IPS-20b (cell line): ENCODE results near the gene ZBED4.

Experiments
- H3K27ac ChIP-seq: one replicate; pipeline ENCODE4 v1.5.1; 2013; ENCODE audit warnings: low read length
- H3K27me3 ChIP-seq: 2 replicates; pipeline ENCODE4 v1.6.1; 2013; ENCODE audit warnings: mild to moderate bottlenecking, low read length, inconsistent platforms; ENCODE audit not compliant: insufficient read depth
- H3K36me3 ChIP-seq: 2 replicates; pipeline ENCODE4 v1.6.1; 2013; ENCODE audit warnings: low read depth, mild to moderate bottlenecking, inconsistent platforms, low read length, moderate library complexity; ENCODE audit not compliant: insufficient read depth
- H3K4me1 ChIP-seq: 2 replicates; pipeline ENCODE4 v1.6.1; 2013; ENCODE audit warnings: mild to moderate bottlenecking, control low read depth, inconsistent platforms, low read length, moderate library complexity; ENCODE audit not compliant: insufficient read depth
- H3K4me3 ChIP-seq: 2 replicates; pipeline ENCODE4 v1.5.1; 2013; ENCODE audit warnings: mild to moderate bottlenecking, low read length, inconsistent platforms
- H3K9ac ChIP-seq: 2 replicates; pipeline ENCODE4 v1.6.1; 2013; ENCODE audit warnings: low read depth, mild to moderate bottlenecking, inconsistent platforms, low read length, moderate library complexity
- H3K9me3 ChIP-seq: 2 replicates; pipeline ENCODE4 v1.6.1; 2013; ENCODE audit warnings: mild to moderate bottlenecking, low read depth, low read length, inconsistent platforms; ENCODE audit not compliant: insufficient read depth

The ZBED4 gene, protein sequence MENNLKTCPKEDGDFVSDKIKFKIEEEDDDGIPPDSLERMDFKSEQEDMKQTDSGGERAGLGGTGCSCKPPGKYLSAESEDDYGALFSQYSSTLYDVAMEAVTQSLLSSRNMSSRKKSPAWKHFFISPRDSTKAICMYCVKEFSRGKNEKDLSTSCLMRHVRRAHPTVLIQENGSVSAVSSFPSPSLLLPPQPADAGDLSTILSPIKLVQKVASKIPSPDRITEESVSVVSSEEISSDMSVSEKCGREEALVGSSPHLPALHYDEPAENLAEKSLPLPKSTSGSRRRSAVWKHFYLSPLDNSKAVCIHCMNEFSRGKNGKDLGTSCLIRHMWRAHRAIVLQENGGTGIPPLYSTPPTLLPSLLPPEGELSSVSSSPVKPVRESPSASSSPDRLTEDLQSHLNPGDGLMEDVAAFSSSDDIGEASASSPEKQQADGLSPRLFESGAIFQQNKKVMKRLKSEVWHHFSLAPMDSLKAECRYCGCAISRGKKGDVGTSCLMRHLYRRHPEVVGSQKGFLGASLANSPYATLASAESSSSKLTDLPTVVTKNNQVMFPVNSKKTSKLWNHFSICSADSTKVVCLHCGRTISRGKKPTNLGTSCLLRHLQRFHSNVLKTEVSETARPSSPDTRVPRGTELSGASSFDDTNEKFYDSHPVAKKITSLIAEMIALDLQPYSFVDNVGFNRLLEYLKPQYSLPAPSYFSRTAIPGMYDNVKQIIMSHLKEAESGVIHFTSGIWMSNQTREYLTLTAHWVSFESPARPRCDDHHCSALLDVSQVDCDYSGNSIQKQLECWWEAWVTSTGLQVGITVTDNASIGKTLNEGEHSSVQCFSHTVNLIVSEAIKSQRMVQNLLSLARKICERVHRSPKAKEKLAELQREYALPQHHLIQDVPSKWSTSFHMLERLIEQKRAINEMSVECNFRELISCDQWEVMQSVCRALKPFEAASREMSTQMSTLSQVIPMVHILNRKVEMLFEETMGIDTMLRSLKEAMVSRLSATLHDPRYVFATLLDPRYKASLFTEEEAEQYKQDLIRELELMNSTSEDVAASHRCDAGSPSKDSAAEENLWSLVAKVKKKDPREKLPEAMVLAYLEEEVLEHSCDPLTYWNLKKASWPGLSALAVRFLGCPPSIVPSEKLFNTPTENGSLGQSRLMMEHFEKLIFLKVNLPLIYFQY

DNA sequence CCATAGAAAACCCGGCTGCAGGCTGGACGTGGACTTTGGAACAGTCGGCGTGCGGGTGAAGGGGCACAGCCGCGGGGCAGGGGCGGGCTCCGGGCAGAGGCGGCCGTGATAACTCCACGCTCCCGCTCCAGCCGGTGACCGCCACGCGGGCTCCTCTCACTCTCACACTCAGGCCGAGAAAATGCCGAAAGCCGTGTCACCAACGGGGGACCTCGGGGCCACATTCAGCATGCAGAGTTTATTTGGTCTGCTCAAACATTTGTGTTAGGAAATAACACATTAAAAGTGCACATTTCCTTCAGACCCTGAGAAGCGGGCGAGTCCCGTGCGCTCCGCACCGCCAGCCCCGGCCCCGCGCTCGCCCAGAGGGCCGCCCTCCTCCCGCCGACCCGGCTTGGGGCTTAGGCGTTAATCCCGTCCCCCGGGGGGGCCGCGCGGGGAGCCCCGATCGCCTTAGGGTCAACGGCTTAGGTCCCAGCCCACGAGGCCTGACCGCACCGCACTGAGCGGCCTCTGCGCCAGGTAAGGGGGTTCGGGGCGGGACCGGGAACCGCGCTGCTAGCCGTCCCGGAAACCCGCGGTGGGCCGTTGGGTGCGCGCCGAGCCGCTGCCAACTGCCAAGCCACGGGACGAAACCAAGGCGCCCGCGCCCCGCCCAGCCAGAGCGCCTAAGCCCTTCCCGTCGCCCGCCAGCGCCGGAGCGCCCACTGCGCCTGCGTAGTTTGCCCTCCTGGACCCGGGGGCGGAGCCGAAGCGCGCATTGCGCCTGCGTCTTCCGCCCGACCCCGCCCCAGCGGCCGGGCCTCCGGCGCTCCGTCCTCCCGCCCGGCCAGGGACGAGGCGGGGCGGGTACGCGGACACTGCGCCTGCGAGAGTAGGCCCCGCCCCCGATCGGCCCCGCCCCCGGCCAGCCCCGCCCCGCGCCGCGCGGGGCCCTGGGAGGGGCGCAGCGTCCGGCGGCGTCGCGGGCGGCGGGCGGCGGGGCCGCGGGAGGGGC, at the start of gene ZBED4:
Gene ZBED4, plus strand, starts transcription at position 947 of the 997 bp plus-strand sequence. CDS start 29,819 bp downstream, outside the sequence.
- H3K4me3 ChIP-seq, result peak within 1 kb of the TSS; percentile 97
- H3K27ac ChIP-seq, result no peak within 1 kb of the TSS
- peaks cover 7% of the 10 kb centered on the region for H3K4me1 ChIP-seq
- no peaks in the 10 kb centered on the region for H3K9me3 ChIP-seq
- peak within 1 kb of the TSS; percentile 88 for H3K9ac ChIP-seq
- H3K27me3 ChIP-seq, result peaks cover 49% of the 10 kb centered on the region
- H3K36me3 ChIP-seq, result no peaks in the 10 kb centered on the region

DNA sequence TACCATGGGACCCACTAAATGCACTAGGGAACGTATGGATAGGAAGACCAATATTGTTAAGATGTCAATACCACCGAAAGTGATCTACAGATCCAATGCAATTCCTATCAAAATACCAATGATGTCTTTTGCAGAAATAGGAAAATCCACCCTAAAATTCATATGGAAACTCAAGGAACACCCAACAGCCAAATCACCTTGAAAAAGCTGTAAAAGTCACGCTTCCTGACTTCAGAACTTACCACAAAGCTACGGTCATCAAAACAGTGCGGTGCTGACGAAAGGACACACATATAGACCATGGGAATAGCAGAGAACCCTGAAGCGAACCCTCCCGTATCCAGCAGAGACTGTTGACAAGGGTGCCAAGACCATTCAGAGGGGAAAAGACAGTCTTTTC, 46.5 kb upstream of the ZBED4 start:
- Histone ChIP-seq H3K9me3 (no peaks in the 10 kb centered on the region), H3K27me3 (no peaks in the 10 kb centered on the region), H3K9ac (no peak overlapping the region), H3K36me3 (peaks cover 33% of the 10 kb centered on the region), H3K4me1 (no peaks in the 10 kb centered on the region), H3K4me3 (no peak overlapping the region), H3K27ac (no peak overlapping the region)

- H3K36me3 ChIP-seq, result peaks cover 34% of the 10 kb centered on the region
- no peak overlapping the region for H3K27ac ChIP-seq
- no peak overlapping the region for H3K4me3 ChIP-seq
Measured at GRCh38 chr22:49807780-49808708, 45.6 kb upstream of the ZBED4 start.

DNA sequence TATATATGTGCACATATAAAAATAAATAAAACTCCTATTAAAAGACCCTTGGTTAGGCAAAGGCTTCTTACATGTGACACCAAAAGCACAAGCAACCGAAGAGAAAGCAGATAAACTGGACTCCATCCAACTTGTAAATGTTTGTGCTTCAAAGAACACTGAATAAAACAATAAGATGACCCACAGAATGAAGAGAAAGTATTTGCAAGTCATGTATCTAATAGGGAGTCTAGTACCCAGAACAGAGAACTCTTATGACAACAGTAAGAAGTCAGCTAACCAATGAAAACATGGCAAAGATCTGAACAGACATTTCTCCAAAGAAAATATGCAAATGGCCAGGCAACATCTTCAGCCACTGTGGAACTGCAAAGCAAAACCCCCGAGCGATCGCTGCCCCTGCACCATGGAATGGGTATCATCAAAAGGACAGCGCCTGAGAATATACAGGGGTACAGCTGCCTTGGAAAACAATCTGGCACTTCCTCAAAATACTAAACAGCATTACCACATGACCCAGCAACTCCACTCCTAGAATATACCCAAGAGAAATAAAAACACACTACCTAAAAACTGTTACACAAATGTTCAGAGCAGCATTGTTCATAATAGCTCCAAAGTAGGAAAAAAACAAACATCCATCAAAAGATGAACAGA, 43.2 kb upstream of the ZBED4 start:
- Histone ChIP-seq H3K4me3 (no peak overlapping the region), H3K27me3 (no peaks in the 10 kb centered on the region), H3K4me1 (no peaks in the 10 kb centered on the region), H3K9ac (no peak overlapping the region), H3K9me3 (no peaks in the 10 kb centered on the region), H3K36me3 (peaks cover 31% of the 10 kb centered on the region; the same call in 1 of the 2 replicates), H3K27ac (no peak overlapping the region)

More at GRCh38 chr22:49807780-49808708, 45.6 kb upstream of the ZBED4 start:
- no peaks in the 10 kb centered on the region for H3K9me3 ChIP-seq
- no peak overlapping the region for H3K9ac ChIP-seq
- H3K27me3 ChIP-seq, result no peaks in the 10 kb centered on the region
- no peaks in the 10 kb centered on the region for H3K4me1 ChIP-seq

GRCh38 chr22:49811020-49811791, 42.4 kb upstream of the ZBED4 start:
- Histone ChIP-seq H3K27ac (no peak overlapping the region), H3K36me3 (peaks cover 33% of the 10 kb centered on the region; the same call in 1 of the 2 replicates), H3K4me1 (no peaks in the 10 kb centered on the region), H3K9ac (no peak overlapping the region), H3K9me3 (no peaks in the 10 kb centered on the region), H3K27me3 (no peaks in the 10 kb centered on the region), H3K4me3 (no peak overlapping the region)

DNA sequence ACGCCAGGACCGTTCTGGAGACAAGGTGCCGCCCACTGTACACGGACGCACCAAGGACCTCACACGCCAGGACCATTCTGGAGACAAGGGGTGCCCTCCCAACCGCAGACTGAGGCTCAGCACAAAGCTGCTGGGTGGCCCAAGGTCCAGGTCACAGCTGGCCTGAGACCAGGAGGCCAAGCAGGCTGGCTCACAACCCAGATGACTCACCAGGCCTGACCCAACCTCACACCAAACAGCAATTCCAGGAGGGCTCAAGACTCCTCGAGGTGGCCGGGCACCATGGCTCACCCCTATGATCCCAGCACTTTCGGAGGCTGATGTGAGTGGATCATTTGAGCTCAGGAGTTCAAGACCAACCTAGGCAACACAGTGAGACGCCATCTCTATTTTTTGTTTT, 40.8 kb upstream of the ZBED4 start:
- Histone ChIP-seq H3K9ac (no peak overlapping the region), H3K36me3 (peaks cover 49% of the 10 kb centered on the region), H3K4me3 (no peak overlapping the region), H3K4me1 (no peaks in the 10 kb centered on the region), H3K27me3 (no peaks in the 10 kb centered on the region), H3K9me3 (no peaks in the 10 kb centered on the region), H3K27ac (no peak overlapping the region)

DNA sequence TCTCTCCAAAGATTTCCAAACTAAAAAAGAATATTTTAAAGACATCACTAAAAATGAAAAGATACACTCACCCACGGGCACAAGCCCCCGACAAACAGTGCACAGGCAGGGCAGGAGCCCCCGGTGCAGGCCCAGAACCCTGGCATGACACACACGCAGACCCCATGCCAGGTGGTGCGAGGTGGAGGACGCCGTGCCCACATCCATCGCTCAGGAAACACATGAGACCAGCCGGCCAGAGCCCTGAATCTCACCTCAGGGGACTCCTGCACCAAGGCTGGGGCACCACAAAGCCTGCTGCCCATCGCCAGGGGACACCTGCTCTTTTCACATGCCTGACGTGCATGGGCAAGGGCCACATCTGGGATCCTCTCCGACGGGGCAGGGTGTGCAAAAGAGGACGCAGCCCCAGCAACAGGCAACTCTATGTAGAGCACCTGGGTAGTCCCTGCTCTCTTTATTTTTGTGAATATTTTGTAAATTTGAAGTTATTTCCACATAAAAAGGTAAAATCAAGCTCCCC, 39.4 kb upstream of the ZBED4 start:
- H3K27me3 ChIP-seq, result no peaks in the 10 kb centered on the region
- H3K4me1 ChIP-seq, result no peaks in the 10 kb centered on the region
- no peak overlapping the region for H3K9ac ChIP-seq
- H3K36me3 ChIP-seq, result peaks cover 62% of the 10 kb centered on the region
- no peak overlapping the region for H3K4me3 ChIP-seq
- no peaks in the 10 kb centered on the region for H3K9me3 ChIP-seq
- no peak overlapping the region for H3K27ac ChIP-seq

DNA sequence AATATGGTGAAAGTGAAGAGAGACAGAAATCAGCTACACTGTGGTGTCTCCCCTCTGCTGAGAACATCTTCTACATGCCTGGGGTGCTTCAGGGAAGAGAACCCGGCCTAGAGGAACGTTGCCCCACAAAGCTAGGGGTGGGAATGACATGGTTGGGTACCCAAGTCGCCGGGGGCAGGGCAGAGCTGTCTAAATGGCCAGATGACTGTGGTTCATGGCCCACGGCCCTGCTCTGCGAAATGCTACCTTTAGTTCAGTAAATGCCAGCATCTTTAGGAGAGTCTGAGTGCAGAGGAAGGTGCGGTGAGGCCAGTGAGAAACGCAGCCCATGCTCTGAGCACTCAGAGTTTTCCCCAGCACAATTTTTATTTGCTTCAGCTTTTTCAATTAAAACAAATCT, 38.8 kb upstream of the ZBED4 start:
- Histone ChIP-seq H3K4me3 (no peak overlapping the region), H3K27ac (no peak overlapping the region), H3K9me3 (no peaks in the 10 kb centered on the region), H3K27me3 (no peaks in the 10 kb centered on the region), H3K36me3 (peaks cover 66% of the 10 kb centered on the region), H3K4me1 (no peaks in the 10 kb centered on the region), H3K9ac (no peak overlapping the region)

- H3K27me3 ChIP-seq, result no peaks in the 10 kb centered on the region
- H3K27ac ChIP-seq, result no peak overlapping the region
- no peaks in the 10 kb centered on the region for H3K9me3 ChIP-seq
- no peak overlapping the region for H3K4me3 ChIP-seq
- no peak overlapping the region for H3K9ac ChIP-seq
- H3K4me1 ChIP-seq, result no peaks in the 10 kb centered on the region
- peaks cover 74% of the 10 kb centered on the region for H3K36me3 ChIP-seq
Measured at GRCh38 chr22:49815641-49816091, 38.0 kb upstream of the ZBED4 start.
